ENCODE data around the gene SAP30.

The SAP30 gene

GRCh38 chr4:173391701-173392100 is 20.9 kb downstream of the SAP30 start:
- H3K27me3 Mint-ChIP-seq, result peaks cover 19% of the 10 kb centered on the region
- H3K27ac Mint-ChIP-seq, result no peak overlapping the region
- no peaks in the 10 kb centered on the region for H3K4me1 Mint-ChIP-seq
- no peak for ATAC-seq
- H3K36me3 Mint-ChIP-seq, result peaks cover 8% of the 10 kb centered on the region
- peaks cover 3% of the 10 kb centered on the region for H3K9me3 Mint-ChIP-seq
- no peak overlapping the region for H3K4me3 Mint-ChIP-seq

- ATAC-seq, result no peak
- H3K36me3 Mint-ChIP-seq, result peaks cover 8% of the 10 kb centered on the region
- no peaks in the 10 kb centered on the region for H3K4me1 Mint-ChIP-seq
- H3K4me3 Mint-ChIP-seq, result no peak overlapping the region
- no peak overlapping the region for H3K27ac Mint-ChIP-seq
- peaks cover 3% of the 10 kb centered on the region for H3K9me3 Mint-ChIP-seq
- peaks cover 19% of the 10 kb centered on the region for H3K27me3 Mint-ChIP-seq
Measured at GRCh38 chr4:173397604-173398003, 26.9 kb downstream of the SAP30 start.

GRCh38 chr4:173398220-173398619 is 27.5 kb downstream of the SAP30 start:
- H3K4me1 Mint-ChIP-seq, result no peaks in the 10 kb centered on the region
- peaks cover 8% of the 10 kb centered on the region for H3K36me3 Mint-ChIP-seq
- H3K9me3 Mint-ChIP-seq, result peaks cover 3% of the 10 kb centered on the region
- peaks cover 19% of the 10 kb centered on the region for H3K27me3 Mint-ChIP-seq
- no peak overlapping the region for H3K27ac Mint-ChIP-seq
- no peak overlapping the region for H3K4me3 Mint-ChIP-seq
- no peak for ATAC-seq

GRCh38 chr4:173398779-173399415 is 28.1 kb downstream of the SAP30 start, which contains the start of gene SCRG1:
TSS of gene SCRG1 (minus strand) at chr4:173399116. CDS start at chr4:173391414, 7,702 bp downstream.
- Mint-ChIP-seq H3K4me1 (no peaks in the 10 kb centered on the region), H3K4me3 (no peak within 1 kb of the TSS), H3K36me3 (peaks cover 8% of the 10 kb centered on the region), H3K27ac (no peak within 1 kb of the TSS), H3K27me3 (peaks cover 17% of the 10 kb centered on the region), H3K9me3 (peaks cover 3% of the 10 kb centered on the region)
- ATAC-seq, result no peak

GRCh38 chr4:173401063-173401462 is 30.3 kb downstream of the SAP30 start:
- ATAC-seq, result no peak
- Mint-ChIP-seq H3K27ac (no peak overlapping the region), H3K27me3 (peaks cover 3% of the 10 kb centered on the region), H3K4me3 (no peak overlapping the region), H3K4me1 (no peaks in the 10 kb centered on the region), H3K36me3 (peaks cover 2% of the 10 kb centered on the region), H3K9me3 (no peaks in the 10 kb centered on the region)

GRCh38 chr4:173403051-173403450 is 32.3 kb downstream of the SAP30 start:
- Mint-ChIP-seq H3K4me3 (no peak overlapping the region), H3K4me1 (no peaks in the 10 kb centered on the region), H3K36me3 (no peaks in the 10 kb centered on the region), H3K27ac (no peak overlapping the region), H3K9me3 (no peaks in the 10 kb centered on the region), H3K27me3 (no peaks in the 10 kb centered on the region)
- ATAC-seq, result no peak

- Mint-ChIP-seq H3K9me3 (no peaks in the 10 kb centered on the region), H3K4me1 (no peaks in the 10 kb centered on the region), H3K4me3 (no peak overlapping the region), H3K27me3 (no peaks in the 10 kb centered on the region), H3K27ac (no peak overlapping the region), H3K36me3 (no peaks in the 10 kb centered on the region)
- ATAC-seq, result no peak
Measured at GRCh38 chr4:173404296-173404865, 33.6 kb downstream of the SAP30 start.

- Mint-ChIP-seq H3K4me3 (no peak overlapping the region), H3K36me3 (no peaks in the 10 kb centered on the region), H3K4me1 (no peaks in the 10 kb centered on the region), H3K27me3 (no peaks in the 10 kb centered on the region), H3K9me3 (no peaks in the 10 kb centered on the region), H3K27ac (no peak overlapping the region)
- no peak for ATAC-seq
Measured at GRCh38 chr4:173405840-173406606, 35.3 kb downstream of the SAP30 start.

GRCh38 chr4:173410079-173410478 is 39.3 kb downstream of the SAP30 start:
- no peak overlapping the region for H3K4me3 Mint-ChIP-seq
- H3K4me1 Mint-ChIP-seq, result no peaks in the 10 kb centered on the region
- no peaks in the 10 kb centered on the region for H3K9me3 Mint-ChIP-seq
- no peaks in the 10 kb centered on the region for H3K27me3 Mint-ChIP-seq
- no peaks in the 10 kb centered on the region for H3K36me3 Mint-ChIP-seq
- ATAC-seq, result no peak
- no peak overlapping the region for H3K27ac Mint-ChIP-seq

GRCh38 chr4:173411106-173411693 is 40.4 kb downstream of the SAP30 start:
- Mint-ChIP-seq H3K27ac (no peak overlapping the region), H3K4me3 (no peak overlapping the region), H3K9me3 (no peaks in the 10 kb centered on the region), H3K27me3 (no peaks in the 10 kb centered on the region), H3K36me3 (no peaks in the 10 kb centered on the region), H3K4me1 (no peaks in the 10 kb centered on the region)
- no peak for ATAC-seq

- H3K4me1 Mint-ChIP-seq, result no peaks in the 10 kb centered on the region
- no peaks in the 10 kb centered on the region for H3K27me3 Mint-ChIP-seq
- no peak for ATAC-seq
- no peak overlapping the region for H3K4me3 Mint-ChIP-seq
- no peaks in the 10 kb centered on the region for H3K9me3 Mint-ChIP-seq
- no peaks in the 10 kb centered on the region for H3K36me3 Mint-ChIP-seq
- H3K27ac Mint-ChIP-seq, result no peak overlapping the region
Measured at GRCh38 chr4:173413036-173413435, 42.3 kb downstream of the SAP30 start.

GRCh38 chr4:173414456-173414855 is 43.7 kb downstream of the SAP30 start:
- ATAC-seq, result no peak

GRCh38 chr4:173415092-173415491 is 44.3 kb downstream of the SAP30 start:
- Mint-ChIP-seq H3K27me3 (no peaks in the 10 kb centered on the region), H3K9me3 (no peaks in the 10 kb centered on the region), H3K36me3 (no peaks in the 10 kb centered on the region), H3K4me1 (no peaks in the 10 kb centered on the region), H3K27ac (no peak overlapping the region), H3K4me3 (no peak overlapping the region)
- no peak for ATAC-seq

More at GRCh38 chr4:173414456-173414855, 43.7 kb downstream of the SAP30 start:
- Mint-ChIP-seq H3K27me3 (no peaks in the 10 kb centered on the region), H3K4me1 (no peaks in the 10 kb centered on the region), H3K36me3 (no peaks in the 10 kb centered on the region), H3K27ac (no peak overlapping the region), H3K9me3 (no peaks in the 10 kb centered on the region), H3K4me3 (no peak overlapping the region)

- Mint-ChIP-seq H3K27ac (no peak overlapping the region), H3K36me3 (no peaks in the 10 kb centered on the region), H3K27me3 (no peaks in the 10 kb centered on the region), H3K4me3 (no peak overlapping the region), H3K9me3 (no peaks in the 10 kb centered on the region), H3K4me1 (no peaks in the 10 kb centered on the region)
- no peak for ATAC-seq
Measured at GRCh38 chr4:173415885-173416653, 45.3 kb downstream of the SAP30 start.

- no peaks in the 10 kb centered on the region for H3K9me3 Mint-ChIP-seq
- ATAC-seq, result no peak
- no peaks in the 10 kb centered on the region for H3K36me3 Mint-ChIP-seq
- H3K4me1 Mint-ChIP-seq, result no peaks in the 10 kb centered on the region
- H3K27me3 Mint-ChIP-seq, result no peaks in the 10 kb centered on the region
- H3K27ac Mint-ChIP-seq, result no peak overlapping the region
- no peak overlapping the region for H3K4me3 Mint-ChIP-seq
Measured at GRCh38 chr4:173417833-173418232, 47.1 kb downstream of the SAP30 start.
